ENCODE measurements around the gene MTUS2.

Gene MTUS2

DNA sequence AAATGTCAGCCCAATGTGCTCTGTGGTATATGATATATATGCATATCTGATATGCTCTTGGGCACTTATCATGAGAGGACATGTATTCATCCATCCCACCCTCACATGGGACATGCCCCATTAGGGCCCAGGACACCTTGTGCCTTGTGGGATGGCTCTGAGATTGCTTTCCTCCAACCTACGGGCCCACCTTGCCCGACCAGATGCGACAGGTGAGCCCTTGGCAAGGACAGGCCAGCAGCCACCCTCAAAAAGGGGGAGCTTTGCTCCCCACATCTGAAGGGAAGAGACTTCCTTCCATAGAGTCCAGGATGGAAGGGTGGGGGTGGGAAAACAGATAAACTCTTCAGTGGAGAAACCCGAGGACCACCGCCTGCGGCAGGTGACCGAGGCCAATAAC is 716.7 kb downstream of the MTUS2 start:
- no peak for DNase-seq

DNA sequence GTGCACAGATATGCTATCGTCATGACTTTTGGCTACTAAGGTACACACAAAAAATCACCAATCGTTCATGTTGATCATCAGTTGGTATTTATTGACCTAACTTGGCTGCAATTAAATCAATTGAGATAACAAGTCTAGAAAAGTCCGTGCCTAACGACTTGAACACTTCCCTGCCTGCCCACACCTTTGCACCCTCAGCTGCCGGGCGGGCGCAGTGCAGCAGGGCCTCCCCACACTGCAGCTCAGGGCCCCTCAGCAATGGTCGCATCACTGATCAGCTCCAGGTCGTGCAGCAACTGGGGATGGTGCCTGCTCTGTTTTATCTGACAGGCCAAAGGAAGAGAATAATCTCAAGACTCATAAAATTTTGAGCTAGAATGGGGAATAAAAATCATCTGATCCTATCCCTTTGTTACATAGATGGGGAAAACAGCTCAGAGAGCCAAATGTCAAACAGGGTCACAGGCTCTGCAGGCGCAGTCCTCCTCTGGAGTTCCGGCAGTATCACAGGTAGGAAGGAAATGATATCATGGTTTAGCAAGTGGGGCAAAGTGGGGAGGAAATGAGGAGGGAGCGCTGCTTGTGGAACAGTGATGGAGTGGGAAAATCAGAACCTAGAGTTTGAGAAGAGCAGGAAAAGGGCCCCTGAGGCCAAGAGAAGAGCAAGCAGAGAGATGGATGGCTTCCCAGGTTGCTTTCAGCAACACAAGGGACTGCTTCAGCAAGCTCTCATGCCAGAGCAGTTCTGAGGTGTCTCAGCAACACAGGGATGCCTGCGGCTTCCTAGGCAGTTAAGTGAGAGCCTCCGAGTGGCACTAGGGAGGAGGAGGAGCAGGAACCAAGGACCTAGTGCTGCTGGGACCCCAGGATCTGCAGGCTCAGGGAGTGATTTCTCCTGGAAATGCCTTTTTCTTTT is 717.9 kb downstream of the MTUS2 start:
- no peak for DNase-seq

DNA sequence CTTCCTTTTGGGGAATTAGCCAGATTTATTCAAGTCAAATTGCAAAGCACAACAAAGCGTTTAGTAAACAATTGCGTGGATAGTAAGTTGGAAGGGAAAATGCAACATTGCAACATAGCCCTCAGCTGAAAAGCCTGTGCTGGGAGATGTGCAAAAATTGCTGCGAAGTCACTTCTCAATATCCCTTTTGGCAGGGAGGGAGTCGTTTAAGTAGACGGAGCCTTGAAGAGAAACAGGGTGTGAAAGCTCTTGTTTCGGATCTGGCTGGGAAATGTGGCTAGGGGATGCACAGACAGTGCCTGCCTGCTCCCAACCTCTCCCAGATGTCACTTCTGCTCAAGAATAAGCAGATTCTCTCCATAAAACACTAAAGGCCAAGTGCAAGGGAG is 718.5 kb downstream of the MTUS2 start:
- no peak for DNase-seq

DNA sequence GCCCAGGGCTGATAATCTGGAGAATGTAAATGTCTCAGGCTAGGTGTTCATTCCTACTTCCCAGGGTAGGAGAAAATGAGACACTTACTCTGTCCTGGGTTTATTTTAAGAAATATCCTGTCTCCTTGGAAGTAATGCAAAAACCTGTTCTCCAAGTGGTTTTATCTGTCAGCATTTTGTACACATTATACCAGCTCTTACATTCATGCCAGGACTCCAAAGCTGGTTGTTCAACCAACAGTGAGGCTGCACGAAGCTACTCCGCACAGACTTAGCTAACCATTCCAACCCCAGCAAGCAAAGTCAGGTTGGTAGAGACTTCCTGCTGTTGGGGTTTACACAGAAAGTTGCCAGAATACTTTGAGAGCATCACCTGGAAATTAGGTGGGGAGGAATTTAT is 719.7 kb downstream of the MTUS2 start:
- DNase-seq: no peak

DNA sequence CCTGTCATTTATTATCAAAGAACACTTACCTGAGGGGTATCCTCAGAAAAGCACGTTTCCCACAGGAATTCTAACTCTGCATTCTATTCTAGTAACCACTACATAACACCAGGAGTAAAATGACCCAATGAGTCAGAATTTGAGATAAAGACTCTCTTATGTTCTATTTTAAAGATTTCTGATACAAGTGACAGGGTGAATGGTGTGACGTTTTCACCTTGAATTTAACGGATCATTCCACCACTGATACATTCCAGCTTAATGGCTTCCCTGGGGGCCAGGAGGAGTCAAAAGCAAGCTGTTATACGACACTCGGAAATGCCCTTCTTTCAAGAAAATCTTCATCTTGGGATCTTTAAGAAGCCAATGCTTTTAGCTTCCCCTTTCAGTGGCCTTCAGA is 720.2 kb downstream of the MTUS2 start:
- no peak for DNase-seq

DNA sequence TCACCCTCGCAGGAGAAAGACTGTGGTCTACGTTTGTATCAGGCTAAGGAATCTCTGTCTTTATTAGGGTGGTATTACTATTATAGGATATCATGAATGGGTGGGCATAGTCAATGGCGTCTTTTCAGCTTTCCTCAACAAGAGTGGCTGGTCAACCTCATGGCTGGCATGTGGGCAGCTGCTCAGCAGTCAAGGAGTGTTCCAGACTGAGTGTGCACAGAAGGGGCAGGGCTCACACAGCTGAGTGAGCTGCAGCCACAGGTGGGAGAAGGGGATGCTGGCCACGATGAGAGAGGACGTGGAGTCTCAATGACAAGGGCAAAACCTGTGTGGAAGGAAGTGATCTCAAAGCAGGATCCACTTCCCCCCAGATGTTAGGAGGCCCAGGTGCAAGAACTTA is 720.7 kb downstream of the MTUS2 start:
- DNase-seq: no peak

DNA sequence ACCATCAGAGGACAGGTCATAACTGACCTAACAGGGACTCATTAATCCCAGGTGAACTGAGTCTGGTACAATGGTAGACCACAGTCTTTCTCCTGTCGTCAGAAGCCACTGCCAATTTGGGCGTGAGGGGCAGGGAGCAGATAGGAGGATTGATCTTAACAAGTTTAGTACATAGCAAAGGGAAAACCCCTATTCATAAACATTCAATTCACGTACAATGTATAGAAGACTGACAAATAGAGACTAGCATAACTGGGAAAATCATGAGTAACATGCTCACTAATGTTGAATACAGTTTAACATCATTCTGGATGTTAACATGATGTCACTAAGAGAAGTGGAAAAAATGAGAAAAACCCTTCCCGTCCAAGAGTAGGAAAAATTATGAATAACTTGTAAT is 721.3 kb downstream of the MTUS2 start:
- no peak for DNase-seq

DNA sequence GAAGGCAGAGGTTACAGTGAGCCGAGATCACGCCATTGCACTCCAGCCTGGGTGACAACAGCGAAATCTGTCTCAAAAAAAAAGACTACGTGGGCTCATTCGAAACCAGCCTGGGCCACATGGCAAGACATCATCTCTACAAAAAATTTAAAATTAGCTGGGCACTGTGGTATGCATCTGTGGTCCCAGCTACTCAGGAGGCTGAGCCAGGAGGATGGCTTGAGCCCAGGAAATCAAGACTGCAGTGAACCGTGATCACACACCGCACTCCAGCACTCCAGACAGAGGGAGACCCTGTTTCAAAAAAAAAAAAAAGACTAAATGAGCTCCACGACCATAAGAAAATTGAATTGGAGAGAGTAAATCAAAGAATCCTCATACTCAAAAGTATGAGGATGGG is 722.2 kb downstream of the MTUS2 start:
- no peak for DNase-seq

DNA sequence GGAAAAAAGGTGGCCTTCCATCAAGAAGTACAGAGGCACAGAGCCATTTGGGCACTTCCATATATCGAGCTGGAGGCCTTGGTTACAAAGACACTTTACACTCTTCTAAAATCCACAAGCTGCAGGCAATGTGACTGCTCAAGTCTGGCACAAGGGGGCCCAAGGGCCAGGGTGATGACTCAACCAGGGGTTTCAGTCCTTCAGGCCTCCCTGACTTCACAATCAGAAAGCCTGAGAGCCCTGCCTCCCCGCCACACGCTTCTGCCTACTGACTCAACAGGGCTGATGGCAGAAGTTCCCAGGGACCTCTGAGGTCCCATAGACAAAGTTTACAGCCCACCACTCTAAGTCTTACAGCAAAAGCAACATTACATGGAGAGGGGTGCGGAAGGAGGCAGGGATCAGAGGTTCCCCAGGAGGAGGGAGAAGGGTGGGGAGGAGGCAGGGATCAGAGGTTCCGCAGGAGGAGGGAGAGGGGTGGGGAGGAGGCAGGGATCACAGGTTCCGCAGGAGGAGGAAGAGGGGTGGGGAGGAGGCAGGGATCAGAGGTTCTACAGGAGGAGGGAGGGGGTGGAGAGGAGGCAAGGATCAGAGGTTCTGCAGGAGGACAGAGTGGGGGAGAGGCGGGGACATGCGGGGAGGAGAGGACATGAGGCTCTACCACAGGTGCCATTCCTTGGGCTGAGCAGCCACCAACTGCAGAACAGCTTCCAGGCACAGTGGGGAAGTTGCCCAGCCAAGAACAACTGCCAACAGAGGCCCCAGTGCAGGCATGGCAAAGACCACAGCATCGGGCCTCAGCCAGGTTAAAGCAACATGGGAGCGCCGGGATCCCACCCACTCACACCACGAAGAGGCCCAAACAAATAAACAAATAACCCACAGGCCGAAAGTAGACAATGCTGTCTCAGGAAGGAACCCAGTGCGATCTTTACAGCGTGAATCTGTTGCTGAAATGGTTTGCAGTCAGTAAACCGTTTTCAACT is 723.4 kb downstream of the MTUS2 start:
- DNase-seq: peak; percentile 50 to 51

DNA sequence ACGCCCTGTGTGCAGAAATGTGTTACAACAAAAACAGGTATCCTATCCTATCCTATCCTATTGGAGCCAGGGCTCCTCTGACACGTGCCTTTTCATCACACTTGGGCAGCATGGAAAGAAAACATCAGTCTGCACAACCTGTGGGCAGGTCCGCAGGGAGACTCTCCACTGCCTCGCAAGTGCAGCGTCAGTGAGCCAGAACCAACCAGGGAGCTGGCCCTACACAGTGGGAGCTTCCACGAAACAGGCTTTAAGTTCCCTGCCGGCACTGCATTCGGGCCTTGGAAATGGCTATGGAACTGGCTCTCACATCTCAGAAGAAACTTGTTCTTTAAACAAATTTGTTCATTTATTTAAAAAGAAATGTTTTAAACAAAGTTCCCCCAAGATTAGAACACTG is 725.8 kb downstream of the MTUS2 start:
- no peak for DNase-seq

DNA sequence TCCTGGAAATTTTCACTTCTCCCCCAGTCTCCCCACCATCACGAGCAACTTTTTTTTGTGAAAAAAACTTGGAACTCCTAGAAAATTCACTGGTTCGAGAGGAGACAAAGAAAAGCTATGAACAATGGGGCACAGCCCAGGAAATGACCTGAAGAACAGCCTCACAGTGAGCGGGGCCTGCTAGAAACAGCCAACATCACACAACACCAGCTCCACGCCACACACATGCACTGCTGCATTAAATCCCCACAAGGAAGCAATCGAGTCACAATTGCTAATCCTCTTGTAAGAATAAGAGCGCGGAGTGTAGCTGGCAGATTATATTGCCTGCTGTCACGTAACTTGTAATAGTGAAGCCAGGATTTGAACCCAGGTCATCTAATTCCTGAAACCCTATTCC is 726.5 kb downstream of the MTUS2 start:
- no peak for DNase-seq

DNA sequence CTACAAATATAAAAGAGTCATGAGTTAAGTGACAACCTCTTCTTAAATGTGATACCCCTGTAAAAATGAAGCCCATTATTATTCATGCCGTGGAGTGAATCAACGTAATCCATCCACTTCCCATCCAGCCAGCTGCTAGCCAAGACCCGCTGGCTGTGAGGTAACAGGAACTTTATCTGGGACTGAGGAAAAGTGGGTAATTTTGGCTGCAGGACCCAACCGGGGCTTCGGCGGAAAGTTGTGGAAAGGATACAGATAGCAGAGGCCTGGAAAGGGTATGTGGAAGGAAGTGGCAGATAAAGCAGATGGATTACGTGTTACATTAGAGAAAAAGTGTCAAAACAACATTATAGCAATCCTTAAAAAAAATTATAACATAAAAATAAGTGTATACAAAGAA is 727.0 kb downstream of the MTUS2 start:
- DNase-seq: no peak

DNA sequence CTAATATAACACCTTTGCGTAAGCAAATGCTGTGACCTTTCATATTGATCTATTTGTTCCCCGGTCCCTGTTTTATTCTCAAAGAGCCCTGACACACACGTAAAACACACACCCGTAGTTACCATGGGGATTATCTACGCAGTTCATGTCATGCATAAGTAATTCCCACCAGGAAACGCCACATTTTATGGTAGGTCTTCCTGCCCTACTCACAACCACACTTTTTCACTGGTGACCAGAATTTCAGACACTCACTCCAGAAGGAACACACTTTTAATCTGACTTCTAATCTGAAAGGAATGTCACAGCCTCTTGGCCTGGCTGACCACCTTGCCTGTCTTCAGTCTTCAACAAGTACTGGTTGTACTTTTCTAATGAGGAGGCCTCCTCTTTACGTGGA is 728.6 kb downstream of the MTUS2 start:
- no peak for DNase-seq

DNA sequence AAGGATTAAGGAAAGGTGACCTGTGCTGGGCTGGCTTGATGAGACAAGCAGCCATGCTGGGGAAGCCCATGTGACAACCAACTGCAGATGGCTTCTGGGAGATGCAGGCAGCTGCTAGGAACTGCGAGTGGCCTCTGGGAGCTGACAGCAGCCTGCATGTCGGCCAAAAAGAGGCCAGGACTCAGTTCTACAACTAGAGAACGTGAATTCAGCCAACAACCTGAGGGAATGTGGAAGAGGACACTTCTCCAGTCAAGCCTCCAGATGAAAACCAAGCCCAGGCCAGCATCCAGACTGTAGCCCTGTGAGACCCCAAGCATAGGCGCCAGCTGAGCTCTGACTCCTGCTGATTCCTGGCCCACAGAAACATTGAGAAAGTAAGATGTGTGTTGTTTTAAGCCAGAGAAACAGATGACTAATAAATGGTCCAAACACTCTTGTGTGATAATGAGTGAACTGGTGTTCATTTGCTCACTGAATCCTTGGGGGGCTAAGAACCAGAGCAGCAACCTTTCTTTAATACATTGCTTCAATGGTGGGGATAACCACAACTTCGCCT is 730.4 kb downstream of the MTUS2 start:
- no peak for DNase-seq

DNA sequence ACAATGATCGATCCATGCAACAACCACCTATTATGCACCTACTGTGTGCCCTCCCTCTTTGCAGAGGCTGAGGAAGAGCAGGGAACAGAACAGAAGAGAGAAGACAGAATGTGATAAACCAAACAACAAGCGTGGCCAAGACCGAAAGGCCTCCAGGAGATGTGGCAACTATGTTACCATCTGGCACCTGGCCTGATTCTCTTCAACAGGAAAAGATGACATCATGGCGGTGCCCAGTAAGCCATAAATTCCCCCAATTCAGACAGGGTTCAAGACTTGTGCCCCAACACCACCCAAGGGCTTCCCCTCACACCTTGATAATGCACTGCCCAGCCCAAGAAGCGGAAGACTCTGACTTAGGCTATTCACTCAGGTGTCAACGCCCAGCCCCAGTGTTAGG is 731.1 kb downstream of the MTUS2 start:
- no peak for DNase-seq

Data from stimulated activated CD4-positive, alpha-beta T cell treated with anti-CD3 and anti-CD28 coated beads, Interleukin-2, amount 100 ng/mL, for 48 hours (primary cell).